CD4-positive, CD25-positive, alpha-beta regulatory T cell (primary cell): ENCODE results near the gene KIAA1217. TPM values are rescaled to one million over a fixed set of nuclear protein-coding genes. Genes with fewer than 3 reads are reported as not detected.

Experiments used
- ATAC-seq, 2 donors: fragments of 150-1000 bp; cut with Tn5 transposase; one replicate each; pipeline ENCODE4 v1.10.0; 2021; ENCODE audit warnings: low read depth in 2 of 2, moderate number of reproducible peaks in 2 of 2, moderate library complexity in 1 of 2
- DNase-seq, 3 donors: peaks; one replicate each; pipeline versions ENCODE4 v3.0.0 to v3.0.0-alpha.2; 2012 to 2022; ENCODE audit warnings: mixed read lengths in 1 of 3
- H3K27ac ChIP-seq: one replicate; pipeline ENCODE4 v1.7.0; 2013; ENCODE audit warnings: mild to moderate bottlenecking, low read length; ENCODE audit not compliant: insufficient read depth, poor library complexity, severe bottlenecking
- H3K27me3 ChIP-seq: one replicate; pipeline ENCODE4 v1.7.0; 2013; ENCODE audit warnings: low read length; ENCODE audit not compliant: control insufficient read depth, insufficient read depth
- H3K36me3 ChIP-seq: one replicate; pipeline ENCODE4 v1.7.0; 2013; ENCODE audit warnings: mild to moderate bottlenecking, low read length, moderate library complexity; ENCODE audit not compliant: control insufficient read depth, insufficient read depth
- H3K4me1 ChIP-seq: 2 replicates; pipeline ENCODE4 v1.7.0; 2013; ENCODE audit warnings: mild to moderate bottlenecking, low read length; ENCODE audit not compliant: insufficient read depth, control insufficient read depth, poor library complexity, severe bottlenecking
- H3K4me3 ChIP-seq: one replicate; pipeline ENCODE4 v1.7.0; 2013; ENCODE audit warnings: low read depth, mild to moderate bottlenecking, low read length, moderate library complexity
- H3K9me3 ChIP-seq, 2 experiments: 1 replicate in 1 of 2; 2 replicates in 1 of 2; pipeline ENCODE4 v1.7.0; 2013; ENCODE audit warnings: low read length in 2 of 2, mild to moderate bottlenecking in 1 of 2, moderate library complexity in 1 of 2; ENCODE audit not compliant: control insufficient read depth in 2 of 2
- H3K27ac Mint-ChIP-seq, 3 donors: one replicate each; pipeline ENCODE4 v1.8.0; 2020 to 2022; ENCODE audit warnings: mild to moderate bottlenecking in 3 of 3, mixed read lengths in 3 of 3, moderate library complexity in 2 of 3
- H3K27me3 Mint-ChIP-seq: one replicate; pipeline ENCODE4 v1.8.0; 2022; ENCODE audit warnings: mild to moderate bottlenecking, mixed read lengths
- H3K36me3 Mint-ChIP-seq: one replicate; pipeline ENCODE4 v1.8.0; 2020; ENCODE audit warnings: mixed read lengths
- H3K4me1 Mint-ChIP-seq, 4 donors: one replicate each; pipeline ENCODE4 v1.8.0; 2020 to 2022; ENCODE audit warnings: mixed read lengths in 4 of 4, mild to moderate bottlenecking in 1 of 4
- H3K4me3 Mint-ChIP-seq, 4 donors: one replicate each; pipeline ENCODE4 v1.8.0; 2020 to 2022; ENCODE audit warnings: mild to moderate bottlenecking in 4 of 4, mixed read lengths in 4 of 4, moderate library complexity in 3 of 4
- H3K9me3 Mint-ChIP-seq, 7 donors: one replicate each; pipeline ENCODE4 v1.8.0; 2020 to 2022; ENCODE audit warnings: mixed read lengths in 7 of 7, mild to moderate bottlenecking in 3 of 7, moderate library complexity in 2 of 7
- polyA plus RNA-seq, 4 donors: library from polyadenylated mRNA; unstranded; fragments of 300-500 nt; fragmentation: Illumina TruSeq; gene quantifications; one replicate each; pipeline ENCODE4 v1.2.3, GENCODE V29; 2021
- total RNA-seq: library from RNA; stranded (reverse); gene quantifications from one replicate; pipeline ENCODE4 v1.2.3, GENCODE V29; 2022

Gene KIAA1217
- total and polyA plus RNA-seq, 5 donors from 2014 or later: 0.10 TPM; not detected in 4

DNA sequence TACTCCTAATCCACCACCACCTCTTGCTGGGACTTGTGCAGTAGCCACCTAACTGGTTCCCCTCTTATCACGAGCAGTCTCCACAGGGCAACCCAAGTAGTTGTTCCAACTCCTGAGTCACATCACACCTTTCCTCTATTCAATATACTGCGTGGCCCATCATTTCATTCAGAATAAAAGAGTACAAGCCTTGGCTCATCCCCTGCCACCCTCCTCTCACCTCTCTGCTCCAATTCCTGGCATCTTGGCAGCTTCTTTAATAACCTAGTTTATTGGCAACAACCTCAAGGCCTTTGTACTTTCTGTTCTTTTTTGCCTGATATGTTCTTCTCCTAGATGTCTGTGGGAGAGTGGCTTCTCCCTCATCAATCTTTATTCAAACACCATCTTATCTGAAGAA lies 199.4 kb downstream of the KIAA1217 start:
- H3K4me3 Mint-ChIP-seq: no peak overlapping the region
- H3K36me3 Mint-ChIP-seq: no peaks in the 10 kb centered on the region
- no peak overlapping the region for H3K27ac ChIP-seq
- no peak overlapping the region for H3K4me3 ChIP-seq
- no peaks in the 10 kb centered on the region for H3K36me3 ChIP-seq
- H3K4me1 ChIP-seq: no peaks in the 10 kb centered on the region
- ATAC-seq (no peak), DNase-seq (no peak)
- peak overlapping the region in 1 of 3 donors; percentile 5 for H3K27ac Mint-ChIP-seq
- H3K27me3 Mint-ChIP-seq: no peaks in the 10 kb centered on the region
- H3K9me3 ChIP-seq: no peaks in the 10 kb centered on the region
- H3K27me3 ChIP-seq: peaks cover 2% of the 10 kb centered on the region
- no peaks in the 10 kb centered on the region for H3K9me3 Mint-ChIP-seq
- H3K4me1 Mint-ChIP-seq: no peaks in the 10 kb centered on the region

DNA sequence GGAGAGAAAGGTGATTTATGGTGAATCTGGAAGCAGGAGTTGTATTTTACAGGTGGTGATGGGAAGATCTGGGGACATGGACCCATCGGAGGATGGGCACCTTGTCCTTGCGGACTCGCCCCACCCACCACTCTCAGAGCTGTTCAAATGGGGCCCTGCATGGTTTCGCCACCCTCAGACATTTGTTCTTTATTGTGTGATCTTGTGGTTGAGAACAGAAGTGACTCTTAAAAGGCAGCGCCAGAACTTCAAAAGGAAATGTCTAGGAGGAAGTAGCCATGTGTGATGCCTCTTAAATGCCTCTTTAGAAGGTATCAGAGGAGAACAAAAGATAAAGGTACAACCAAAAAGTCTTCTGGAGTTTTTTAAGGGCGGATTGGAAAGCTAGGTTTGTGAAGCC lies 205.7 kb downstream of the KIAA1217 start:
- H3K9me3 Mint-ChIP-seq: peaks cover 0 to 3% (median 0%) of the 10 kb centered on the region in 7 donors
- Histone ChIP-seq H3K4me3 (no peak overlapping the region), H3K9me3 (no peaks in the 10 kb centered on the region), H3K27me3 (peaks cover 2% of the 10 kb centered on the region), H3K27ac (no peak overlapping the region), H3K36me3 (no peaks in the 10 kb centered on the region), H3K4me1 (no peaks in the 10 kb centered on the region)
- no peaks in the 10 kb centered on the region for H3K4me1 Mint-ChIP-seq
- DNase-seq (no peak), ATAC-seq (no peak)
- no peaks in the 10 kb centered on the region for H3K27me3 Mint-ChIP-seq
- no peak overlapping the region for H3K27ac Mint-ChIP-seq
- H3K4me3 Mint-ChIP-seq: no peak overlapping the region
- H3K36me3 Mint-ChIP-seq: no peaks in the 10 kb centered on the region

DNA sequence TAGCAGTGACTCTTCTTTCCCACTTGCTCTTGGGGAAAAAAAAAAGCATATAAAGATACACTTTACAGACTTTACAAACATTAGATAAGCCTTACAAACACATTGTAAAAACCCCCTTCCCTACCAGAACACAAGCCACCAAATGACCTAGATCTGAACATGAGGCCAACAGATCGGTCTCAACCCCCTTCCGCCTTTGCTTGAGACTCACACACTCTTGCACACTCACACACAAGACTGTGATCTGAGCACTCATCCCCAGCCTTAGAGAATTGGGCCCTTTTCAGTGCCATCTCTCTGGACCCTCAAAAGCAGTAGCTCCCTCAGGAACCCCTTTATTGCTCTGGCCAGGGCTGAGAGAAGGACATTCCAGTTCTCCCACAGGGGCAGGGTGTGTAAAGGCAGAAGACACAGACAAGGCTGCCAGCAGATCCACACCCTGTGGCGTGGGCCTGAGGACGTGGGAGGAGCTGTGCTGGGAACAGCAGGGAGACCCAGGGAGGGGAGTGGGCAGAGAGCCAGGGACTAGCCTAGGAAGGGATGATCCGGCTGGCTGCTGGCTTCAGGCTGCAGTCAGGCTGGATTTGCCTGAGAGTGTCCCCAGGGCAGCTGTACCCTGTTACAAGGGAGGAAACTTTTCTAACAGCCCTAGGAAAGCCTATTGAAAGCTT lies 206.7 kb downstream of the KIAA1217 start:
- Histone ChIP-seq H3K36me3 (no peaks in the 10 kb centered on the region), H3K4me1 (no peaks in the 10 kb centered on the region), H3K4me3 (no peak overlapping the region), H3K9me3 (no peaks in the 10 kb centered on the region), H3K27ac (no peak overlapping the region), H3K27me3 (peaks cover 2% of the 10 kb centered on the region)
- Mint-ChIP-seq H3K27ac (no peak overlapping the region), H3K9me3 (peaks cover 0 to 3% (median 0%) of the 10 kb centered on the region in 7 donors), H3K36me3 (no peaks in the 10 kb centered on the region), H3K27me3 (peaks cover 4% of the 10 kb centered on the region), H3K4me1 (no peaks in the 10 kb centered on the region), H3K4me3 (no peak overlapping the region)
- no peak for ATAC-seq
- DNase-seq: no peak

DNA sequence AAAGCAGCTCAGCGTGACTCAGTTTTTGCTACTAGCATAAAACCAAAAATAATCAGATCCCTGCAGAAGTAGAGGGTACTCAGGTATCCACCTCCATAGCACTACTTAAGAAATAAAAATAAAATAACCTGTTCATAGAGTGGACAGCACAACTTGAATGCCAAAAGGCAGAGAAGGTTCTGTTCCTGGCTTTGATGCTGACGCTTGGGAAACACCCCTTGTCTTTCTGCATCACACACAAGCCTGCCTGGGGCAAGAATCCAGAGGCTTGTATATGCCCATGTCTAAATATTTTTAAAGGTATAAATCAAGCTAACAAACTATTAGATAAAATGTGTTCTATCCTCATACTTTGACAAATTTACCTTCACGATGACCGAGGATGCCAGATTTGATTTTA lies 207.3 kb downstream of the KIAA1217 start:
- Histone ChIP-seq H3K4me3 (no peak overlapping the region), H3K36me3 (no peaks in the 10 kb centered on the region), H3K4me1 (no peaks in the 10 kb centered on the region), H3K27me3 (no peaks in the 10 kb centered on the region), H3K27ac (no peak overlapping the region), H3K9me3 (no peaks in the 10 kb centered on the region)
- Mint-ChIP-seq H3K4me1 (no peaks in the 10 kb centered on the region), H3K27me3 (peaks cover 5% of the 10 kb centered on the region), H3K4me3 (no peak overlapping the region), H3K9me3 (peaks cover 0 to 3% (median 0%) of the 10 kb centered on the region in 7 donors), H3K36me3 (no peaks in the 10 kb centered on the region), H3K27ac (no peak overlapping the region)
- DNase-seq (no peak), ATAC-seq (no peak)

DNA sequence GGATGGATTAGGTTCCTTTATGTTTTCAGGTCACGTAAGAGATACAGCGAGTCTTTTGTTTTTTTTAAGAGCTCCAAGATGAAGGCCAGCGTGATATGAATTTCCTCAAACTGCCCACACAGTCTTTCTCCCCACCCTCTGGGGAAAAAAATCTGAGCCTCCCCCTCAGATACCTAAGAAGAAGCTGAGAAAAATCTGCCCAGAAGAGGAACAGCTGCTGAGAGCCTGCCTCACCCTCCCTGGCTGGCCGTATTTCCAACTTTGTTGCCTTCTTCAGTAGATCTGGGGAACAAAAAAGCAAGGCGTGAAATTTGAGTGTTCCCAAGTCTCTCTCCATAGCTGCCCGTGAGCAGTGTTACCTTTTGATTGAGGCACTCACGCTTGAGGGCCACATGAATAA lies 208.1 kb downstream of the KIAA1217 start:
- no peaks in the 10 kb centered on the region for H3K4me1 Mint-ChIP-seq

DNA sequence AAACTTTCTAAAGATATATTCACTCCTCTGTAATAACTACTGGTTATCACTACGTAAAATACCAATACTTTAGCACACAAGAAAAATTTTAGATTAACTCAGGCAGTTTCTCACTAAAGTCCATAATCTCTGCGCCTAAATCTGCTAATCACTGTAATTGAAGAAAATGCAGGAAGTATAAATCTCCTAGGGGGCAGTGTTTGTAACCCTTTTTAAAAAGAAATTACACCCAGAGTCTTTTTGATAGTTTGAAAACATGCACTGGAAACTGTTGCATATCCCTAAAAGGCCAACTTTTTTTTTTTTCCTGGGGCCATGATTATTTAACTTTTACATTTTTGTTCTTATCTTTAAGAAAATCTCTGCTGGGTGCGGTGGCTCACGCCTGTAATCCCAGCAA lies 209.6 kb downstream of the KIAA1217 start:
- Mint-ChIP-seq H3K9me3 (peaks cover 0 to 3% (median 0%) of the 10 kb centered on the region in 7 donors), H3K36me3 (no peaks in the 10 kb centered on the region), H3K4me3 (no peak overlapping the region), H3K27ac (no peak overlapping the region), H3K27me3 (peaks cover 5% of the 10 kb centered on the region), H3K4me1 (no peaks in the 10 kb centered on the region)
- Histone ChIP-seq H3K27me3 (no peaks in the 10 kb centered on the region), H3K36me3 (no peaks in the 10 kb centered on the region), H3K4me3 (no peak overlapping the region), H3K27ac (no peak overlapping the region), H3K9me3 (no peaks in the 10 kb centered on the region), H3K4me1 (no peaks in the 10 kb centered on the region)
- no peak for ATAC-seq
- no peak for DNase-seq

More for the DNA sequence above, 208.1 kb downstream of the KIAA1217 start:
- Mint-ChIP-seq H3K9me3 (peaks cover 0 to 3% (median 0%) of the 10 kb centered on the region in 7 donors), H3K27ac (no peak overlapping the region), H3K36me3 (no peaks in the 10 kb centered on the region), H3K4me3 (no peak overlapping the region), H3K27me3 (peaks cover 5% of the 10 kb centered on the region)
- Histone ChIP-seq H3K27me3 (no peaks in the 10 kb centered on the region), H3K27ac (no peak overlapping the region), H3K4me1 (no peaks in the 10 kb centered on the region), H3K4me3 (no peak overlapping the region), H3K36me3 (no peaks in the 10 kb centered on the region), H3K9me3 (no peaks in the 10 kb centered on the region)
- DNase-seq: no peak
- no peak for ATAC-seq

DNA sequence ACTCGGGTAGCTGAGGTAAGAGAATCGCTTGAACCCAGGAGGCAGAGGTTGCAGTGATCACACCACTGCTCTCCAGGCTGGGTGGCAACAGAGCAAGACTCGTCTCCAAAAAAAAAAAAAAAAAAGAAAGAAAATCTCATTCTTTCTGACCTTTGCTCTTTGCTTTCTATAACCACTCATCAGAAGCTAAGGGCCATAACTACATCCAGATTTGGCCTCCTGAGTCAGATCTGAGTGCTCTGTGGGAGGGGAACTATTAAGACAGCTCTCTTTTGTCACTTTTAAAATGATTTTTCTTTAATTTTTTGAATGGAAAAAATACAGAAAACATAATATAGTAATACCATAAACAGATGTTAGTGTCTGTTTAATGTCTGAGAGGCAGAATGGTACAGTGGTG lies 210.1 kb downstream of the KIAA1217 start:
- no peaks in the 10 kb centered on the region for H3K27me3 ChIP-seq
- no peak for DNase-seq
- no peak overlapping the region for H3K4me3 ChIP-seq
- peaks cover 5% of the 10 kb centered on the region for H3K27me3 Mint-ChIP-seq
- H3K4me1 Mint-ChIP-seq: no peaks in the 10 kb centered on the region
- H3K9me3 Mint-ChIP-seq: peaks cover 0 to 3% (median 0%) of the 10 kb centered on the region in 7 donors
- no peaks in the 10 kb centered on the region for H3K36me3 Mint-ChIP-seq
- no peaks in the 10 kb centered on the region for H3K9me3 ChIP-seq
- no peak overlapping the region for H3K27ac Mint-ChIP-seq
- no peak overlapping the region for H3K27ac ChIP-seq
- ATAC-seq: no peak
- H3K36me3 ChIP-seq: no peaks in the 10 kb centered on the region
- no peaks in the 10 kb centered on the region for H3K4me1 ChIP-seq
- H3K4me3 Mint-ChIP-seq: no peak overlapping the region

DNA sequence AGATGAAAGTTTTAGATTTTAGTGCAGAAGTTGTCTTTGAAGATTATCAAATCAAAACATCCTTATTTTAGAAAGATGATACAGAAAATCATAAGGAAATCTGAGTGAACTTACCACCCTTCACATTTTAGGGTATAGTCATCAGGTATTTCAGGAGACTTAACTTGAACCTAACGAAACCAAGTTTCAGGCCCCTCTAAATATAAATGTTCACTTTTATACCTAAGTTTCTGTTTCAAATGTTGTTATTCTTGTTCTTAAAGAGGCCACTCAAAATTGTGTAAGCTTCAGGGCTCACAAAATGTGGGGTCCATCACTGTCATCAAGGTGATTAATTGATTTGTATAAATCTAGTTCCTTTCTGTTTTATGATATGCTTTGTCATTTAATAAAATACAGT lies 216.2 kb downstream of the KIAA1217 start:
- DNase-seq: no peak
- Mint-ChIP-seq H3K4me1 (no peaks in the 10 kb centered on the region), H3K9me3 (peaks cover 0 to 4% (median 0%) of the 10 kb centered on the region in 7 donors)

More for the DNA sequence above, 216.2 kb downstream of the KIAA1217 start:
- no peaks in the 10 kb centered on the region for H3K4me1 ChIP-seq
- no peaks in the 10 kb centered on the region for H3K9me3 ChIP-seq
- H3K27ac Mint-ChIP-seq: no peak overlapping the region
- no peak overlapping the region for H3K4me3 ChIP-seq
- no peaks in the 10 kb centered on the region for H3K27me3 ChIP-seq
- H3K27me3 Mint-ChIP-seq: peaks cover 5% of the 10 kb centered on the region
- H3K36me3 Mint-ChIP-seq: no peaks in the 10 kb centered on the region
- ATAC-seq: no peak
- H3K36me3 ChIP-seq: no peaks in the 10 kb centered on the region
- H3K27ac ChIP-seq: no peak overlapping the region
- H3K4me3 Mint-ChIP-seq: no peak overlapping the region
